ENCODE results near the gene CALHM5.

DNA sequence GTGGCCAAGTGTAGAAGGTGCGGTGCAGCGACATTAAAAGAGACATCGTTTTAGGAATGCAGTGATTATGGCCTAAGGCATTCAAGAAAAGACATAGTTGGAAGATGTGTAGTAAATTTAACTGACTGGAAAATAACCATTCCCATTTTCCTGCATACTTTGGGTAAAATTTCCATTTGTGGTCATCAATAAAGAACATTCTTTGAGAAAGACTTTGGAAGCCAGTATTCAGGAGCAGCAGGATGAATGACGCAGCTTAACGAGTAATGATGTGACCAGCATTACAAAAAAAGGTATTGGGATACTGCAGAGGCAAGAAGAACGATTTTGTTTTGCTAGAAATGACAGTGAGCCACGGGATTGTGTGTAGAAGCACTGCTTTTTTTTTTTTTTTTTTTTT lies 52.9 kb downstream of the CALHM5 start:
- TF ChIP-seq, protein P1, sequence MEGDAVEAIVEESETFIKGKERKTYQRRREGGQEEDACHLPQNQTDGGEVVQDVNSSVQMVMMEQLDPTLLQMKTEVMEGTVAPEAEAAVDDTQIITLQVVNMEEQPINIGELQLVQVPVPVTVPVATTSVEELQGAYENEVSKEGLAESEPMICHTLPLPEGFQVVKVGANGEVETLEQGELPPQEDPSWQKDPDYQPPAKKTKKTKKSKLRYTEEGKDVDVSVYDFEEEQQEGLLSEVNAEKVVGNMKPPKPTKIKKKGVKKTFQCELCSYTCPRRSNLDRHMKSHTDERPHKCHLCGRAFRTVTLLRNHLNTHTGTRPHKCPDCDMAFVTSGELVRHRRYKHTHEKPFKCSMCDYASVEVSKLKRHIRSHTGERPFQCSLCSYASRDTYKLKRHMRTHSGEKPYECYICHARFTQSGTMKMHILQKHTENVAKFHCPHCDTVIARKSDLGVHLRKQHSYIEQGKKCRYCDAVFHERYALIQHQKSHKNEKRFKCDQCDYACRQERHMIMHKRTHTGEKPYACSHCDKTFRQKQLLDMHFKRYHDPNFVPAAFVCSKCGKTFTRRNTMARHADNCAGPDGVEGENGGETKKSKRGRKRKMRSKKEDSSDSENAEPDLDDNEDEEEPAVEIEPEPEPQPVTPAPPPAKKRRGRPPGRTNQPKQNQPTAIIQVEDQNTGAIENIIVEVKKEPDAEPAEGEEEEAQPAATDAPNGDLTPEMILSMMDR (IDR thresholded peaks at IDR 0.05), result no peak
- no peak for TF ChIP-seq POLR2AphosphoS5 (IDR thresholded peaks at IDR 0.05)
